Glutamatergic neuron (in vitro differentiated cells): ENCODE data around the gene KANK3. TPM values are rescaled to one million over a fixed set of nuclear protein-coding genes. Genes with fewer than 3 reads are reported as not detected.

ENCODE experiments used
- DNase-seq: peaks from one replicate; pipeline ENCODE4 v3.0.0; 2022
- H3K27ac Mint-ChIP-seq: one replicate; pipeline ENCODE4 v1.8.0; 2020; ENCODE audit warnings: mild to moderate bottlenecking, mixed read lengths, inconsistent platforms; ENCODE audit not compliant: unreplicated experiment
- H3K27me3 Mint-ChIP-seq: one replicate; pipeline ENCODE4 v1.8.0; 2020; ENCODE audit warnings: mild to moderate bottlenecking, moderate library complexity, mixed read lengths, inconsistent platforms; ENCODE audit not compliant: unreplicated experiment
- H3K36me3 Mint-ChIP-seq: one replicate; pipeline ENCODE4 v1.8.0; 2020; ENCODE audit warnings: mild to moderate bottlenecking, mixed read lengths, inconsistent platforms; ENCODE audit not compliant: unreplicated experiment
- H3K4me1 Mint-ChIP-seq: one replicate; pipeline ENCODE4 v1.8.0; 2020; ENCODE audit warnings: mild to moderate bottlenecking, low read depth, mixed read lengths, inconsistent platforms; ENCODE audit not compliant: unreplicated experiment
- H3K4me3 Mint-ChIP-seq: one replicate; pipeline ENCODE4 v1.8.0; 2020; ENCODE audit warnings: mild to moderate bottlenecking, mixed read lengths, inconsistent platforms; ENCODE audit not compliant: unreplicated experiment
- H3K9me3 Mint-ChIP-seq: one replicate; pipeline ENCODE4 v1.8.0; 2020; ENCODE audit warnings: mild to moderate bottlenecking, moderate library complexity, mixed read lengths, inconsistent platforms; ENCODE audit not compliant: unreplicated experiment
- CTCF ChIP-seq: fragments of 200-600 bp; sonication (generic); IDR thresholded peaks from one replicate; pipeline ENCODE4 v1.5.0; 2021; ENCODE audit not compliant: partially characterized antibody, unreplicated experiment
- total RNA-seq: library from RNA; stranded (reverse); fragmentation: NEBNext Ultra II Directional; extraction: Animal tissue kit (Norgen Biotek cat#: 25700); gene quantifications from one replicate; pipeline ENCODE4 v1.2.1, GENCODE V29; 2021; ENCODE audit not compliant: unreplicated experiment

KANK3 gene
- total RNA-seq, 1 donor from 2014 or later = 8.9 TPM

GRCh38 chr19:8370176-8371010, 27.3 kb upstream of the KANK3 start:
- peaks cover 7% of the 10 kb centered on the region for H3K9me3 Mint-ChIP-seq
- H3K4me3 Mint-ChIP-seq = no peak overlapping the region
- no peak for TF ChIP-seq CTCF
- no peaks in the 10 kb centered on the region for H3K4me1 Mint-ChIP-seq
- H3K36me3 Mint-ChIP-seq = no peaks in the 10 kb centered on the region
- no peak overlapping the region for H3K27ac Mint-ChIP-seq
- H3K27me3 Mint-ChIP-seq = peaks cover 7% of the 10 kb centered on the region
- no peak for DNase-seq

- Mint-ChIP-seq H3K4me3 (peak overlapping the region; percentile 34), H3K27ac (no peak overlapping the region), H3K4me1 (no peaks in the 10 kb centered on the region), H3K9me3 (peaks cover 4% of the 10 kb centered on the region), H3K27me3 (peaks cover 14% of the 10 kb centered on the region), H3K36me3 (no peaks in the 10 kb centered on the region)
- DNase-seq = peak; percentile 31
- no peak for TF ChIP-seq CTCF
These were observed 24.4 kb upstream of the KANK3 start for GRCh38 chr19:8367327-8368001.

GRCh38 chr19:8366961-8367326, 23.9 kb upstream of the KANK3 start:
- DNase-seq = no peak
- Mint-ChIP-seq H3K36me3 (no peaks in the 10 kb centered on the region), H3K27ac (no peak overlapping the region), H3K4me1 (no peaks in the 10 kb centered on the region), H3K4me3 (no peak overlapping the region), H3K9me3 (peaks cover 4% of the 10 kb centered on the region), H3K27me3 (peaks cover 14% of the 10 kb centered on the region)
- TF ChIP-seq CTCF = no peak

- no peaks in the 10 kb centered on the region for H3K36me3 Mint-ChIP-seq
- no peak overlapping the region for H3K27ac Mint-ChIP-seq
- peaks cover 2% of the 10 kb centered on the region for H3K4me1 Mint-ChIP-seq
- no peak for TF ChIP-seq CTCF
- no peak for DNase-seq
- H3K9me3 Mint-ChIP-seq = peaks cover 4% of the 10 kb centered on the region
- H3K4me3 Mint-ChIP-seq = no peak overlapping the region
- H3K27me3 Mint-ChIP-seq = peaks cover 14% of the 10 kb centered on the region
These were observed 23.1 kb upstream of the KANK3 start for GRCh38 chr19:8366121-8366581.
